HG02870 (cell line): ENCODE results near the gene FAM110D.

Experiments used
- ATAC-seq: cut with Tn5 transposase; IDR thresholded peaks from one replicate; pipeline ENCODE4 v1.9.1; 2021; ENCODE audit warnings: mild to moderate bottlenecking, moderate library complexity; ENCODE audit not compliant: unreplicated experiment

Gene FAM110D

DNA sequence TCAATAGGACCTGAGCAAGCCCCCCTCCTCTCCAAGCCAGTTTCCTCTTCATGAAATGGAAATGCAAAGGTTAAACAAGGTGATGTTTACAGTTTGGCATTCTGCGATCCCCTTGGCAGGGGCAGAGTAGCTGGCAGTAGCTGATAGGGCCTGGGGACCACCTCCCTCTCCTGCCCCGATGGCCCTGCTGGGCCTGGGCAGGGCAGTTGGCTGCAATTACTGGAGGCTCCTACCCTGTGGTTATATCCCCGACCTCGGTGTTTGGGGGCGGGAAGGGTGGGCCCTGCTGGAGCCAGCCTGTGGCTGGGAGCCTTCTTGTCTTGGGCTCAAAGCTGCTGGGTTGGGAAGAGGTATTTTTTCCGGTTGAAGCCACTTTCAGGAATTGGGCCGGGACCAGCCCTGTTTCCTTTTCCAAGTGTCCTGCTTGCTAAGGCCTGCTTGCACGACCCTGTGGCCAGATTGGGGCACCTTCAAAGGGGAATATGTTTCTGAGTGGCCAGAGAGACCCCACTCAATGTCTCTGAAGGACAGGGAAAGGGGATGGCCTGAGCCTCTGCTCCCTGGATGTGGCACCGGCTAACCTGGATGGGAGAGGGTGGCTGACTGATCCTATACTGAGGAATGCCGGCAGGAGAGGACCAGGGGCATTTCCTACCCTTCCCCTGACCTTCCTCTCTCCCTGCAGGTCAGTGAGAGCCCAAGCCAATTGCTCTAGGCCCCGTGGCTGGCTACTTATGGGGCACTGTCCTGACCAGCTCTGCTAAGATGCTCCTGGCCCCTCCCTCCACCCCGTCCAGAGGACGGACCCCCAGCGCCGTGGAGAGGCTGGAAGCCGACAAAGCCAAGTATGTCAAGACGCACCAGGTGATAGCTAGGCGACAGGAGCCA is 1.9 kb downstream of the FAM110D start:
- no peak for ATAC-seq

DNA sequence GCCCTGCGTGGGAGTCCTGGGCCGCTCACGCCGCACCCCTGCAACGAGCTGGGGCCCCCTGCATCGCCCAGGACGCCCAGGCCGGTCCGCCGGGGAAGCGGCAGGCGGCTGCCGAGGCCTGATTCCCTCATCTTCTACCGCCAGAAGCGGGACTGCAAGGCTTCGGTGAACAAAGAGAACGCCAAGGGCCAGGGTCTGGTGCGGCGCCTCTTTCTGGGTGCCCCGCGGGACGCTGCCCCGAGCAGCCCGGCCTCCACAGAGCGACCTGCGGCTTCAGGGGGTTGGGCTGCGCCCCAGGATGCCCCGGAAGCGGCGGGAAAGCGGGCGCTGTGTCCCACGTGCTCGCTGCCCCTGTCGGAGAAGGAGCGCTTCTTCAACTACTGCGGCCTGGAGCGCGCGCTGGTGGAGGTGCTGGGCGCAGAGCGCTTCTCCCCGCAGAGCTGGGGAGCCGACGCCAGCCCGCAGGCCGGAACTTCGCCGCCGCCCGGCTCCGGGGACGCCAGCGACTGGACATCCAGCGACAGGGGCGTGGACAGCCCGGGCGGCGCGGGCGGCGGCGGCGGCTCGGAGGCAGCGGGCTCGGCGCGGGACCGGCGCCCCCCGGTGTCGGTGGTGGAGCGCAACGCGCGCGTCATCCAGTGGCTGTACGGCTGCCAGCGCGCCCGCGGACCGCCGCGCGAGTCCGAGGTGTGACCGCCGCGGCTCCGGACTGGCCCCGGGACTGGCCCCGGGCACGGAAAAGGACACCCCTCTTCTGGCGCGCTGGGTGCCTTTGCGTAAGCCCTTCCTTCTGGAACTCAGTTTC is 2.7 kb downstream of the FAM110D start:
- no peak for ATAC-seq

GRCh38 chr1:26162220-26162709 is 3.4 kb downstream of the FAM110D start:
- ATAC-seq, result no peak

DNA sequence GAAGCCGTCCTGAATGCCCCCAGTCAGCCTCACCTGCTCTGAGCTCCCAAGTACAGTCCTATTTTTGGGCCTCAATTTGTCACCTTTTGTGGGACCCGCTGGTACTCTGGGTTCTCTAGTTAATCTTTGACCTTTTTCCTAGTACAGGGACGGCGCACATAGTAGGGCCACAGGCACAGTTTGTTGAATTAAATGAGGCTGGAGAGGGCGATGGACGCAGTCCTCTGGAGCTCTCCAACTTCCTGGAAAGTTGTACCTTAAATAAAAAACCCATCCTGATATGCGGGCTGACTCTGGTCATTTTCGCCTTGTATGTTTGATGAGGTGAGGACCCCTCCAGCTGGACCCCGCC is 4.8 kb downstream of the FAM110D start:
- ATAC-seq, result no peak

- no peak for ATAC-seq
These were observed 5.4 kb downstream of the FAM110D start for GRCh38 chr1:26164036-26164860.

DNA sequence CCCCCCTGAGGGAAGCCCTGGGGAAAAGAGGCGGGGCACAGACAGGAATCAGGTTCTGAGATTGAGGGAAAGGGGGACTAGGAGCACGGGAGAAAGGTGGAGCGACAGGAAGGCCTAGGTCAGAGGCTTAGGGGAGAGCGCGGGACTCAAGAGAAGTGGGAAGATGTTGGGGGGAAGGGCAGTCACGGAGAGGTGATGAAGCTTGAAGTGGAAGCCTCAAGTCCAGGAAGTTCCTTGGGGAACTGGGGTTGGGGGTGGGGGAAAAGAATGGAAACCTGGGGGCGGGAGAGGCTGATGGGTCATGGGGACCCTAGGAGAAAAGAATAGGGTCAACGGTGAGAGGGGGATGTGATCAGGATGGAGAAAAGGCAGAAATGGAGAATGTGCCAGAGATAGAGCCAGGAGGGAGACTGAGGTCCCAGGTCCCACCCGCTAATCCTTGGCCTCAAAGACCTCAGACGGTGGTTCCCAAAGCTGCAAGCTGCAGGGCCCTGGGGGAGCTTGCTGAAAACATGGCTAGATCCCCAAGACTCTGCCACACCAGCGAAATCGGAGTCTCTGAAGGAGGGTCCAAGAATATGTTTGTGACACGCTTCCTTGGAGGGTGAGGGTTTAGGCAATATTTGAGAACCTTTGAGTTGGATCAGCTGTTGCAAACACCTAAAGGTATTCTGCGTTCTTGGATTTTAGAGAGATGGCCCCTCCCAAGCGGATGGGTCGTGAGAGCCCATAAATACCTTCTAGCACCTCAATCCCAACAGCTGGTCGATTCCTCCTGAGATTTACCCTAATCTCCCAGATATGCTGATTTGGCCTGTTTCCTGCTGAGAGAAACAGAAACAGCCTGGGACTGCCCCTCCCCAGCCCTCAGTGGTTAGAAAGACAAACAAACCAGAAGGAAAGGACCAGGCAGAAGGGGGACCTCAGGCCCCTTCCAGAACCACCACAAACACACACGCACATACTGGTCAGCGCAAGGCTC is 6.3 kb downstream of the FAM110D start:
- ATAC-seq, result no peak

DNA sequence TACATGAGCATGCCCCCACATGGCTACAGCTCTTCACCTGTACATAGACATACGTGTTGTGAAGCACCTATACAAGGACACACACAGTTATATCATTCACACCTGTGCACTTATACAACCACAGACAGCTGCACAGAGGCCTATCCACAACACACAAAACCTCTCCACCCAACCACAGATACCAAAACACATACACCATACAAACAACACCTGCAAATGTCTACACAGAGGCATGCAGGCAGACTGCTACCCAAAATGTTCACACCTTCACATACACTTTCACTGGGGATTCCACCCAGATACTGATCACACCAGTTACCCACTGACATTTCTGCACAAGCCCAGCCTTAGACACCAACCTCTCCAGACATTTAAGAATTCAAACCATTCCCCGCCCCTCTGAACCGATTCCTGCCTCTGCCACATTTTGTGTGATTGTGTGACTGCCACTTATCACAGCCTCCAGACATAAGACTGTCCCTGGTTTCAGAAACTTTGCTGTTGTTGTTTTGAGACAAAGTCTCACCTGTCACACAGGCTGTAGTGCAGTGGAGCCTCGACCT is 7.9 kb downstream of the FAM110D start:
- no peak for ATAC-seq

GRCh38 chr1:26168410-26169197 is 9.7 kb downstream of the FAM110D start, which contains the start of gene C1orf232:
Gene C1orf232 (minus strand): TSS chr1:26168963. CDS start chr1:26168499, 464 bp downstream.
- ATAC-seq, result no peak

GRCh38 chr1:26169198-26169554 is 10.3 kb downstream of the FAM110D start:
- no peak for ATAC-seq

DNA sequence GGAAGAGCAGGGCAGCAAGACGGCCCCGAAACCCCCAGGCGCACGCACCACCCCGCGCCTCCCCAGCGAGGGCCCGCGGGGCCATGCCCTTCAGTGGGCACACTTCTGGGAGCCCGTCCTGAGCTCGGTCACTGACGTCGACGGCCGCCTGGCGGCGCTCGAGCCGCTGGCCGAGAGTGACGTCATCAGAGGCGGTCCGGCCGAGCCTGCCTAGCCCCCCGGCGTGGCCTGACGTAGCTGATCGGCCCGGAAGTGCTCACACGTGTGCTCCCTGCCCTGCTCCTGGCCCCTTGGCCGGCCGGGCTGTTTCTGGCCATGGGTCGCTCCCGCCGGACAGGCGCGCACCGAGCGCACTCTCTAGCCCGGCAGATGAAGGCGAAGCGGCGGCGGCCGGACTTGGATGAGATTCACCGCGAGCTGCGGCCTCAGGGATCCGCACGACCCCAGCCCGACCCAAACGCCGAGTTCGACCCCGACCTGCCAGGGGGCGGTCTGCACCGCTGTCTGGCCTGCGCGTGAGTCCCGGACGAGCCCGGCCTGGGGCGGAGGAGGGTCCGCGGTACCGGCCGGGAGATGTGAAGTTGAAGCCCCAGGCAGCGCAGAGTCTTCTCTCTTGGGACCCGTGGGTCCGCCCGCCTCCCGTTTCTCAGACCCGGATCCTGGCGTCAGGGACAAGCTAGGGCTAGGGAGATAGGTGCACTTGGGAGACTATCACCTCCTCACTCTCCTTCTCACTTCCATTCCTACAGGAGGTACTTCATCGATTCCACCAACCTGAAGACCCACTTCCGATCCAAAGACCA is 11.0 kb downstream of the FAM110D start, which contains the start of gene ZNF593:
Gene ZNF593, plus strand, starts transcription at position 240 of the 803 bp plus-strand sequence. Its CDS starts 76 bp downstream, at position 316.
- peak; percentile 91 for ATAC-seq

DNA sequence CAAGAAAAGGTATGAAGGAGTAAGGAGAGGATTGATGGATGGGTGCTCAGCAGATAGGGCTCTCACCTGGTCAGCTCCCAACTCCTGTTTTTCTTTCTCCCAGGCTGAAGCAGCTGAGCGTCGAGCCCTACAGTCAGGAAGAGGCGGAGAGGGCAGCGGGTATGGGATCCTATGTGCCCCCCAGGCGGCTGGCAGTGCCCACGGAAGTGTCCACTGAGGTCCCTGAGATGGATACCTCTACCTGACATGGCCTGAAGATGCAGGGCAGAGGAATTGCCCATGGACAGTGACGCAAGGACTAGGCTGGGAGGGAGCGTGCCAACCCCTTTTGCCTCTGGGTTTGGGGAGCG is 11.6 kb downstream of the FAM110D start:
- no peak for ATAC-seq

- no peak for ATAC-seq
These were observed 12.5 kb downstream of the FAM110D start, which contains the start of gene ZNF593OS for GRCh38 chr1:26171084-26172072. Gene ZNF593OS (minus strand): TSS chr1:26171832. CDS start chr1:26171661, 171 bp downstream.

DNA sequence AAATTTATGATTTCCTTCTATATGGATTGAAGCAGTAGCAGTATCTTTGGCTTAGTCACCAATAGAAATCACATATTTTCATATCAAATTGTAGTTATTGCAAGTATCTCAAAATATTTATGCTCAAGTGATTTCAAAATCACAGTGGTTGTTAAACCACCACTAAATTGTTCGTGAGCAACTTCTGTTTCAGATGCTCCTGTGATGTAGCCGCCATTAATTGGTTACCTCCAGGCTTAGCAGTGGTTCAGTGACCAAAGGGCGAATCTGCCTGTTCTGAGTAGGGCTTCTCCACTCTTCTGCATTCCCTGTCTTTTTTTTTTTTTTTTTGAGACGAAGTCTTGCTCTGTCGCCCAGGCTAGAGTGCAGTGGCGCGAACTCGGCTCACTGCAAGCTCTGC is 16.5 kb downstream of the FAM110D start:
- ATAC-seq, result no peak

- ATAC-seq, result no peak
These were observed 18.4 kb downstream of the FAM110D start, which contains the start of gene CNKSR1 for GRCh38 chr1:26177182-26177684. Gene CNKSR1 (plus strand): TSS chr1:26177491. CDS start chr1:26177548, 57 bp downstream.

DNA sequence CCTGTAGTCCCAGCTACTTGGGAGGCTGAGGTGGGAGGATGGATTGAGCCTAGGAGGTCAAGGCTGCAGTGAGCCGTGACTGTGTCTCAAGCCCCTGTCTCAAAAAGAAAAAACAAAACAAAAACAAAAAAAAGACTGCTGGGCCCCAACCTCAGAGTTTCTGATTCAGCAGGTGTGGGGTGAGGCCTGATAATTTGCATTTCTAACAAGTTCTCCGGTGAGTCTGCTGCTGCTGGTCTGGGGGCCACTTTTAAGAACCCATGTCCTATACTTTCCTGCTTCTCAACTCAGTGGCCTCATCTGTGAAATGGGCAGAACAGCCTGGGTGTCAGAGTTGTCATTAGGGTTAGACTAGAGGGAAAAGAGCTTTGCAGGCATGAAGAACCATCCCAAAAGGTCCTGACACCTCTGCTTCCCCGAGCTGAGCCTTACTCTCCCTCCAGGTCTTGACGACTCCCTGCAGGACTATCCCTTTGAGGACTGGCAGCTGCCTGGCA is 21.2 kb downstream of the FAM110D start:
- ATAC-seq, result no peak
